GM12872 (cell line): ENCODE results near the gene THYN1.

Experiments used
- TF ChIP-seq, protein P1 (sequence below): IDR thresholded peaks from 3 replicates; pipeline ENCODE4 v1.5.1; 2011; ENCODE audit warnings: low read depth, mild to moderate bottlenecking, low read length, moderate library complexity; ENCODE audit not compliant: insufficient read depth

THYN1 gene

DNA sequence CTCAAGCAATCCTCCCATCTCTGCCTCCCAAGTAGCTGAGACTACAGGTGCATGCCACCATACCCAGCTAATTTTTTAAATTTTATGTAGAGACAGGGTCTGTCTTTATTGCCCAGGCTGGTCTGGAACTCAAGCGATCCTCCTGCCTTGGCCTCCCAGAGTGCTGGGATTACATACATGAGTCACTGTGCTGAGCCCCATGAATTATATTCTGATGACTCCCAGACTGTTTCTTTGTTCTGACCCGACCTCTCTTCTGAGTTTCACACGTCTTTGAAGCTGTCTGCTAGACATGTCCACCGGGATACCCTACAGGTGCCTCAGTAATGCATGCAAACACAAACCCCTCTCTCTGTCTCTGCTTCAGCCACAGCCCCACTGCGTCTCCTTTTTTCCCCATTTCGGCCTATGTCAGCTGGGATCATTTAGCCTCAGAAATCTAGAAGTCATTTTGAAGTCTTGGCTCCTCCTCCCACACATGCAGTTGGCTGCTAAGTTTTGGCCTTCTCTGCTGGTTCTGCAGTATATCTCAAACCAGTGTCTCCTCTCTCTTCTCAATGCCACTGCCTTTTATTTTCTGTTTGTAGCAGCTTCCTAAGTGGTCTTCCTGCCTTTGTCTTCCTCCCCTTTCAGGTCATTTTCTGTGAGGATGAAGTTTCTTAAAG lies 23.9 kb downstream of the THYN1 start:
- TF ChIP-seq, protein P1, sequence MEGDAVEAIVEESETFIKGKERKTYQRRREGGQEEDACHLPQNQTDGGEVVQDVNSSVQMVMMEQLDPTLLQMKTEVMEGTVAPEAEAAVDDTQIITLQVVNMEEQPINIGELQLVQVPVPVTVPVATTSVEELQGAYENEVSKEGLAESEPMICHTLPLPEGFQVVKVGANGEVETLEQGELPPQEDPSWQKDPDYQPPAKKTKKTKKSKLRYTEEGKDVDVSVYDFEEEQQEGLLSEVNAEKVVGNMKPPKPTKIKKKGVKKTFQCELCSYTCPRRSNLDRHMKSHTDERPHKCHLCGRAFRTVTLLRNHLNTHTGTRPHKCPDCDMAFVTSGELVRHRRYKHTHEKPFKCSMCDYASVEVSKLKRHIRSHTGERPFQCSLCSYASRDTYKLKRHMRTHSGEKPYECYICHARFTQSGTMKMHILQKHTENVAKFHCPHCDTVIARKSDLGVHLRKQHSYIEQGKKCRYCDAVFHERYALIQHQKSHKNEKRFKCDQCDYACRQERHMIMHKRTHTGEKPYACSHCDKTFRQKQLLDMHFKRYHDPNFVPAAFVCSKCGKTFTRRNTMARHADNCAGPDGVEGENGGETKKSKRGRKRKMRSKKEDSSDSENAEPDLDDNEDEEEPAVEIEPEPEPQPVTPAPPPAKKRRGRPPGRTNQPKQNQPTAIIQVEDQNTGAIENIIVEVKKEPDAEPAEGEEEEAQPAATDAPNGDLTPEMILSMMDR: no peak

GRCh38 chr11:134228625-134229024 lies 24.5 kb downstream of the THYN1 start:
- TF ChIP-seq, protein P1: no peak

DNA sequence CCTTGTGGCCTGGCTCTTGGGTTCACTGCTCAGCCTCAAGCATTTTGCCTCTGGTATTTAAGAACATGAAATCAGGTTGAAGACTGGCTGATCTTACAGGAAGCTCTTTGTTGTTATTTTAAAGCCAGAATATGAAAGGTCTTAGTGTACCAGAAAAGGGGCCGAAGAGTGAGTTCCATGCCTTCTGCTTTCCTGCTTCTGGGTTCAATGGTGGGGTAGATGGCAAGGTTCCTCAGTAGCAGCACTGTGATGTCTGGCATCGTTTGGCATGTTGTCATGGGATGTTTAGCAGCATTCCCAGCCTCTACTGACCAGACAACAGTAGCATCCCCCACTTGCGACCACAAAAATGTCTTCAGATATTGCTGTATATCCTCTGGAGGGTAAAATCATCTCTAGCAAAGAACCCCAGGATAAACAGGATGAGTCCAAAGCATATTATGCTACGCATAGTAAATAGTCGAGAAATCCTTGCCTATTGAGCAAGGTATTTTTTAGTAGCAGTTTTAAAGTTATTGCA lies 26.3 kb downstream of the THYN1 start:
- TF ChIP-seq, protein P1: no peak

GRCh38 chr11:134224710-134225664 lies 28.2 kb downstream of the THYN1 start:
- TF ChIP-seq, protein P1: no peak

GRCh38 chr11:134223836-134224709 lies 29.1 kb downstream of the THYN1 start, which contains the start of the genes NCAPD3 and VPS26B:
Gene NCAPD3 (minus strand): TSS chr11:134223967. CDS start chr11:134223926, 41 bp downstream.
Gene VPS26B (plus strand): TSS chr11:134224671. CDS start chr11:134225123, 452 bp downstream.
- TF ChIP-seq, protein P1: no peak

DNA sequence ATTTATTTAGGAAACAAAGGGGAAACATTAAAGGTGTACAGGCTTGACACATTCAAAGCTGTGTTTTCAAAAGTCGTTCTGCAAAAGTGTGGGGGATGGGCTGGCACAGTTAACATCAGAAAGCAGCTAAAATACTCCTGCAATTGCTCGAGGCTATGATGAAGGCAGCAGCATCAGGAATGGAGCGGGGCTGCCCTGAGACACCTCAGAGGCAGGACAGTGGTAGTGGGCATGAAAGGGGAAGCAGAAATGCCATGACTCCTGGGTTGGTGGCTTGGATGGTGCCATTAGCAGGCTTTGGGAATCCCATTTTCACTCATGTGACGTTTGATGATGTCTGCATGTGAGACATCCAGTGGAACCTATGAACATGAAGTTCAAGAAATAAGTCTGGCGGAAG lies 30.0 kb downstream of the THYN1 start:
- TF ChIP-seq, protein P1: no peak
